ENCODE results near the gene HIGD1A.
"Not testable (repeated sequence)": the region's sequence is repeated elsewhere in the genome, so short reads cannot be mapped to it uniquely, and the experiment has no call there.

Gene HIGD1A

DNA sequence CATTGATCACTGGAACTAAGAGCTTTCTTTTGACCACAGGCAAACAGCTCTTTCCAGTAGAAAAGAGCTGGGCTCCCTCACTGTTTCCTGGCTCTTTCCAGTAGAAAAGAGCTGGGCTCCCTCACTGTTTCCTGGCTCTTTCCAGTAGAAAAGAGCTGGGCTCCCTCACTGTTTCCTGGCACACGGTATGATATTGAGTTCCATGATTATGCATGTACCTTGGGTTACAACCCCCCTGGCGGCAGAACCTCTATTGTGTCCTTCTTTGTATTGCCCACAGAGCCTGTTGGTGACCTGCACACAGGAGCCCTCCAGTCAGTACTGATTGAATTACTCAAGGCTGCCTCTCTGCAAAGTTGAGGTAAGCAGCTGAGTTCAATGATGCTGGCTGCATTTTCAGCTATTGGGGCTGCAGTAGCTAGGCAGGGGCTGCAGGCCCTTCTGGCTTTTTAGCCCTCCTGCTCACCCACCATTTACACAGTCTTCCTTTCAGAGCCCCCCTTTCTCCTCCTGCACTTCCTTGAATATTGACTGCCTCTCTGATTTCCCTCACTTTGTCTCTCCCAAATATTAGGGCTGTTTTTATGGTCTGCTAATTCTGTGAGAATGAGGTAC is 15.2 kb upstream of the HIGD1A start:
- TF ChIP-seq PAX5 (IDR thresholded peaks at IDR 0.05; ENCODE audit: insufficient read depth, low read length, severe bottlenecking) (no peak), POLR2AphosphoS5 (IDR thresholded peaks at IDR 0.05; ENCODE audit: low read depth, low read length) (no peak), TAF1 (IDR thresholded peaks at IDR 0.05; ENCODE audit: low read depth, low read length) (no peak), POU2F2 (IDR thresholded peaks at IDR 0.05; ENCODE audit: low read depth, low read length) (no peak), POLR2A (IDR thresholded peaks at IDR 0.05; ENCODE audit: low read depth, low read length) (no peak), SPI1 (IDR thresholded peaks at IDR 0.05; ENCODE audit: low read depth, low read length) (no peak)
- DNase-seq (ENCODE audit: insufficient read length, low spot score): no peak
- no peak for FAIRE-seq

DNA sequence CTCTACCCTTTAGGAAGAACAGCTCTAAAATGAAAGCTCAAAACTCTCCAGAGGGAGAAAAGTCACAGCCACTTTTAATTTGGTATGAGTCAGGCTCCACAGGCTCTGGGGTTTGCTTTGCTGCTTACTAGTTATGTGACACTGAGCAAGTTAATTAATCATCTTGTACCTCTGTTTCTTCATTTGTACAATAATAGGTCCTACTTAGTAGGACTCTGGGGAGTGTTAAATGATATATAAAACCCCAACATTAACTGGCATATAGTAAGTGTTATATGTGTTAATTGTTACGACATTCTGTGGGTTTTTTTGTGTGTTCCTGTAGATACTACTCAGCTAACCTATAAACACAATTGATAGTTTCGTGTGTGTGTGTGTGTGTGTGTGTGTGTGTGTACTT is 11.5 kb upstream of the HIGD1A start:
- no peak for FAIRE-seq
- no peak for DNase-seq (ENCODE audit: insufficient read length, low spot score)
- TF ChIP-seq TAF1 (IDR thresholded peaks at IDR 0.05; ENCODE audit: low read depth, low read length): no peak
- TF ChIP-seq POU2F2 (IDR thresholded peaks at IDR 0.05; ENCODE audit: low read depth, low read length): no peak
- TF ChIP-seq SPI1 (IDR thresholded peaks at IDR 0.05; ENCODE audit: low read depth, low read length): no peak
- no peak for TF ChIP-seq PAX5 (IDR thresholded peaks at IDR 0.05; ENCODE audit: insufficient read depth, low read length, severe bottlenecking)
- no peak for TF ChIP-seq POLR2A (IDR thresholded peaks at IDR 0.05; ENCODE audit: low read depth, low read length)
- no peak for TF ChIP-seq POLR2AphosphoS5 (IDR thresholded peaks at IDR 0.05; ENCODE audit: low read depth, low read length)

DNA sequence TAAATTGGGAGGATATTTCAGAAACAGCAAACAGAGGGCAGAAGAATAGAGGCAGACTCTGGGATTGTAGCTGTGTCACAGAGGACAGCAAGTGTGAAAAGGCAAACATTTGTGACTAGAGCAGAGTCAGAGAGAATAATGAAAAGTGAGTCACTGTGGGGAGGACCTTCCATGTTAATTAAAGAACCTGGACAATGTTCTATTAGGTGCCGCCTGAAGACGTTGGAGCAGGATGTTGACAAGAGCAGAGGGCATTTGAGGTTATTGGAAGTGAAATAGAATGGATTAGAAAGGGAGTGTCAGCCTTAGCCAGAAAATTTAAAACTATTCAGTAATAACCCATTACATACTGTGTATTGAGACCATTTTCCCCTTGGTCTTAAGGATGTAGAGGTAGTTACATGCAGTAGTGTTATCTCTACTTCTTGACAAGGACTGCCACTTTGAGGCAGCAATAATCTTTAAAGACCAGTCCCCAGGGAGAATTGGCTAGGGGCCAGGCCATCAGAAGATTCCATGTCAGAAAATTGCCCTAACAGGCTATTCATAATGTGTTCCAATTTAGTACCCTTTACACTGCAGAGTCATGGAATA is 10.7 kb upstream of the HIGD1A start:
- DNase-seq (ENCODE audit: insufficient read length, low spot score): no peak
- TF ChIP-seq TAF1 (IDR thresholded peaks at IDR 0.05; ENCODE audit: low read depth, low read length) (no peak), POLR2AphosphoS5 (IDR thresholded peaks at IDR 0.05; ENCODE audit: low read depth, low read length) (no peak), PAX5 (IDR thresholded peaks at IDR 0.05; ENCODE audit: insufficient read depth, low read length, severe bottlenecking) (no peak), POU2F2 (IDR thresholded peaks at IDR 0.05; ENCODE audit: low read depth, low read length) (no peak), SPI1 (IDR thresholded peaks at IDR 0.05; ENCODE audit: low read depth, low read length) (no peak), POLR2A (IDR thresholded peaks at IDR 0.05; ENCODE audit: low read depth, low read length) (no peak)
- no peak for FAIRE-seq

DNA sequence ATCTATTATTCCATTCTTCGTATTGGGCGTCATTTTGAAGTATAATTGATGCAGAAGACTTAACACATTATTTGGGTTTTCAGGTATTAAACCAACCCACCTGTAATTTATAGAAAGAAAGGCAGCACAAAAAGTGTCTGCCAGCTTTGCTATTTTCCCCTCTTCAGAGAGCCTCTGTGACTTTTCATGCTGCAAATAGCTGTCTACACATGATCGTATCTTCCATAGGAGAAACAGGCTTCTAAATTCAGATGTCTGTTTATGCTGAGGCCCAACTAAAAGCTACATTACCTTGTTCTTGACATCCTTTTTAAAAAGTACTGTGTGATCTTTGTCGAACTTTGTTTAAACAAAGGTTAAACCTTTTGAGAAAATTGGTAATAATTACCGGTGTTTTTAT is 10.0 kb upstream of the HIGD1A start:
- no peak for TF ChIP-seq SPI1 (IDR thresholded peaks at IDR 0.05; ENCODE audit: low read depth, low read length)
- no peak for TF ChIP-seq TAF1 (IDR thresholded peaks at IDR 0.05; ENCODE audit: low read depth, low read length)
- no peak for TF ChIP-seq POU2F2 (IDR thresholded peaks at IDR 0.05; ENCODE audit: low read depth, low read length)
- no peak for TF ChIP-seq POLR2AphosphoS5 (IDR thresholded peaks at IDR 0.05; ENCODE audit: low read depth, low read length)
- no peak for TF ChIP-seq PAX5 (IDR thresholded peaks at IDR 0.05; ENCODE audit: insufficient read depth, low read length, severe bottlenecking)
- TF ChIP-seq POLR2A (IDR thresholded peaks at IDR 0.05; ENCODE audit: low read depth, low read length): no peak
- FAIRE-seq (no peak), DNase-seq (ENCODE audit: insufficient read length, low spot score) (no peak)

DNA sequence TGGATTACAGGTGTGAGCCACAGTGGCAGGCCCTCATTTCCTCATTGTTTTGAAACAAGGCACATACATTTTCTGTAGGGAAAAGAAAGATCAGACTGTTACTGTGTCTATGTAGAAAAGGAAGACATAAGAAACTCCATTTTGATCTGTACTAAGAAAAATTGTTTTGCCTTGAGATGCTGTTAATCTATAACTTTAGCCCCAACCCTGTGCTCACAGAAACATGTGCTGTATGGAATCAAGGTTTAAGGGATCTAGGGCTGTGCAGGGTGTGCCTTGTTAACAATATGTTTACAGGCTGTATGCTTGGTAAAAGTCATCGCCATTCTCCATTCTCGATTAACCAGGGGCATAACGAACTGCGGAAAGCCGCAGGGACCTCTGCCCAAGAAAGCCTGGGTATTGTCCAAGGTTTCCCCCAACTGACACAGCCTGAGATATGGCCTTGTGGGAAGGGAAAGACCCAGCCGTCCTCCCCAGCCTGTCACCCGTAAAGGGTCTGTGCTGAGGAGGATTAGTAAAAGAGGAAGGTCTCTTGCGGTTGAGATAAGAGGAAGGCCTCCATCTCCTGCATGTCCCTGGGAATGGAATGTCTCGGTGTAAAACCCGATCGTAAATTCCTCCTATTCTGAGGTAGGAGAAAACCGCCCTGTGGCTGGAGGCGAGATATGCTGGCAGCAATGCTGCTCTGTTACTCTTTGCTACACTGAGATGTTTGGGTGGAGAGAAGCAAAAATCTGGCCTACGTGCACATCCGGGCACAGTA is 7.0 kb upstream of the HIGD1A start:
- not testable (repeated sequence) for DNase-seq (ENCODE audit: insufficient read length, low spot score); FAIRE-seq
- TF ChIP-seq SPI1 (IDR thresholded peaks at IDR 0.05; ENCODE audit: low read depth, low read length): 0 out of 2 replicates have a peak, but pooled peaks have one; percentile 16

DNA sequence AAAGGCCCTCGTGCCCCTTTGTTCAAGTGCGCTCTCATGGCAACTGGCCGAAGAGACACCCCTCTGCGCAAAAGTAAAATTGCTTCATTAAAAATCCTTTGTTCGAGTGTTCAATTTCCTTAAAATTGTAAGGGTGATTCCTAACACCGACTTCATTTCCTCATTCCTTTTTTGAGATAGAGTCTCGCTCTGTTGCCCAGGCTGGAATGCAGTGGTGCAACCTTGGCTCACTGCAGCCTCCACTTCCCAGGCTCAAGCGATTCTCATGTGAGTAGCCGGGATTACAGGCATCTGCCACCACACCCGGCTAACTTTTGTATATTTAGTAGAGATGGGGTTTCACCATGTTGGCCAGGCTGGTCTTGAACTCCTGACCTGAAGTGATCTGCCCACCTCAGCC is 6.4 kb upstream of the HIGD1A start:
- FAIRE-seq; DNase-seq (ENCODE audit: insufficient read length, low spot score): not testable (repeated sequence)

DNA sequence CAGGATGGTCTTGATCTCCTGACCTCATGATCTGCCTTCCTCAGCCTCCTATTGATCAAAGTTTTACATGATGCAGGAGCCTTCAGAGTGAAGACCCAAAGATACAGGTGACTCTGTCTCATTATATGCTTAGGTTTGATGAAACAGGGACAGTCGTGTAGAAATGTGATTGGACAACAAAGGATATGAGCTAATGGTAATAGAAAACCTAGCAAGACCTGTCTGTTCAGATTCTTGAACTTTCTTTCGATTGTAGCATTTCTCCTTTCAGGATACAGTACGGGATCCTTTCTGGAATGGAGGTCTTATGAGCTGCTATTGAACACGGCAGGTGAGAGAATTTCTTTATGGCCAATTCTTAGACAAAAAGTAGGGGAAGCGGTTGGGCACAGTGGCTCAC is 4.9 kb upstream of the HIGD1A start, which contains the start of gene ACKR2:
Gene ACKR2, plus strand, starts transcription at position 244 of the 400 bp plus-strand sequence. CDS start 55,058 bp downstream, outside the sequence.
- FAIRE-seq: no peak

DNA sequence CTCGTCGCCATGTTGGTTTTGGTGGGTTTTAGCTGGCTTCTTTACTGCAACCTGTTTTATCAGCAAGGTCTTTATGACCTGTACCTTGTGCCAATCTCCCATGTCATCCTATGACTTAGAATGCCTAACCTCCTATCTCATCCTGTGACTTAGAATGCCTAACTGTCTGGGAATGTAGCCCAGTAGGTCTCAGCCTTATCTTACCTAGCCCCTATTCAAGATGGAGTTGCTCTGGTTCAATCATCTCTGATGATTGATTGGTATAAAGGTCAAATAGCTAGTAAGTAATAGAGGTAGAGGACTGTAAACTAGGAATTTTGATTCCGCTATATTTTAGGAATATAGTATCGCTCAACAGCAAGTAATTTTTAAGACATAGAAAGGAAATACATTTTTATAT is 3.6 kb upstream of the HIGD1A start:
- DNase-seq (ENCODE audit: insufficient read length, low spot score) (no peak), FAIRE-seq (no peak)
- no peak for TF ChIP-seq POLR2A (IDR thresholded peaks at IDR 0.05; ENCODE audit: low read depth, low read length)

More for the DNA sequence above, 4.9 kb upstream of the HIGD1A start, which contains the start of gene ACKR2:
- no peak for TF ChIP-seq POLR2AphosphoS5 (IDR thresholded peaks at IDR 0.05; ENCODE audit: low read depth, low read length)
- no peak for TF ChIP-seq TAF1 (IDR thresholded peaks at IDR 0.05; ENCODE audit: low read depth, low read length)
- TF ChIP-seq PAX5 (IDR thresholded peaks at IDR 0.05; ENCODE audit: insufficient read depth, low read length, severe bottlenecking): no peak
- TF ChIP-seq SPI1 (IDR thresholded peaks at IDR 0.05; ENCODE audit: low read depth, low read length): no peak
- no peak for TF ChIP-seq POLR2A (IDR thresholded peaks at IDR 0.05; ENCODE audit: low read depth, low read length)
- TF ChIP-seq POU2F2 (IDR thresholded peaks at IDR 0.05; ENCODE audit: low read depth, low read length): no peak
- DNase-seq (ENCODE audit: insufficient read length, low spot score): no peak

DNA sequence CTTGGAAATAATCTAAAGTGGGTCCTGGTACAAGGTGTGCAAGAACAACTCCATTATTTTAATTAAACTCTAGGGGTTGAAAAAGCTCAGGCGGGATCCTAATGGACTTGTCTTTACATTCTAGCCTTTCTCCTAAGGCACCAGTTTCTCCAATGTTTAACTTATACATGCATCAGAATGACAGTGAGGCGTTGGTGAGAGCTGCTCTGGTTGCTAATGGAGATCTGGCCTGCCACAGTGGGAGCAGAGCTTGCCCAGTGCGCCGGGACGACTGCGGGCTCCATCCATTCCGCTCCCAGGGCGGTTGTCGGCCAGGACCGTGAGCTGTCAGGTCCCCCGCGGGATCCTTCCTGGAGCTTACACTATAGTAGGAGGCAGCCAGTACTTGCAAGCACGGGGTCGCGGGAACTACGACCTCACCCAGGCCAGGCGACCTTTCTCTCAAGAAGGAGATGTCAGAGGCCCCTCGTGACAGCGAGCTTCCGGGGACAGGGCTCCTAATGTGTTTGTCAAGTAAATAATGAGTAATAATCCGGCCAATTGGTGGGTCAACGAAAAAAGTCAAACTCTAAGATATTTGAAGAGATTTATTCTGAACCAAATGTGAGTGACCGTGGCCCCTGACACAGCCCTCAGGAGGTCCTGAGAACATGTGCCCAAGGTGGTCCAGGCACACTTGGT is 991 bp upstream of the HIGD1A start:
- TF ChIP-seq TAF1 (IDR thresholded peaks at IDR 0.05; ENCODE audit: low read depth, low read length): no peak
- TF ChIP-seq POLR2A (IDR thresholded peaks at IDR 0.05; ENCODE audit: low read depth, low read length): no peak
- TF ChIP-seq PAX5 (IDR thresholded peaks at IDR 0.05; ENCODE audit: insufficient read depth, low read length, severe bottlenecking): no peak
- no peak for TF ChIP-seq POLR2AphosphoS5 (IDR thresholded peaks at IDR 0.05; ENCODE audit: low read depth, low read length)
- TF ChIP-seq POU2F2 (IDR thresholded peaks at IDR 0.05; ENCODE audit: low read depth, low read length): no peak
- no peak for TF ChIP-seq SPI1 (IDR thresholded peaks at IDR 0.05; ENCODE audit: low read depth, low read length)
- FAIRE-seq (no peak), DNase-seq (ENCODE audit: insufficient read length, low spot score) (no peak)

DNA sequence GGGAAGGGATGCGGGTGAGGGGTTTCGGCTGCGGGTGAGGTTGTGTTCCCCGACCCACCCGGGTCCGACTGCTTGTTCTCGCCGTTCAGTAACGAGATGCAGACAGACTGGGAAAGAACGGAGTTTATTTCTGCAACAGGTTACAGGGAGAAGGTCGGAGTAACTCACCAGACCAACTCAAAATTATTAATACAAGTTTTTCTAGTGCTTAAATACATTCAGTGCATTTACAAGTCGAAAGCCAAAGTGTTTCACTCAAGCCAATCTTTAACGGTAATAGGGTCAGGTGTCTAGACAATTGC is 492 bp upstream of the HIGD1A start:
- TF ChIP-seq POLR2AphosphoS5 (IDR thresholded peaks at IDR 0.05; ENCODE audit: low read depth, low read length): no peak
- no peak for TF ChIP-seq PAX5 (IDR thresholded peaks at IDR 0.05; ENCODE audit: insufficient read depth, low read length, severe bottlenecking)
- TF ChIP-seq POLR2A (IDR thresholded peaks at IDR 0.05; ENCODE audit: low read depth, low read length): no peak
- no peak for TF ChIP-seq POU2F2 (IDR thresholded peaks at IDR 0.05; ENCODE audit: low read depth, low read length)
- TF ChIP-seq SPI1 (IDR thresholded peaks at IDR 0.05; ENCODE audit: low read depth, low read length): no peak
- no peak for TF ChIP-seq TAF1 (IDR thresholded peaks at IDR 0.05; ENCODE audit: low read depth, low read length)
- no peak for DNase-seq (ENCODE audit: insufficient read length, low spot score)
- FAIRE-seq: no peak
